IPS-20b (cell line): ENCODE measurements around the gene TFDP1.
"Not testable (repeated sequence)": the region's sequence is repeated elsewhere in the genome, so short reads cannot be mapped to it uniquely, and the experiment has no call there.

Experiments used
- H3K27ac ChIP-seq: one replicate; pipeline ENCODE4 v1.5.1; 2013; ENCODE audit warnings: low read length
- H3K27me3 ChIP-seq: 2 replicates; pipeline ENCODE4 v1.6.1; 2013; ENCODE audit warnings: mild to moderate bottlenecking, low read length, inconsistent platforms; ENCODE audit not compliant: insufficient read depth
- H3K36me3 ChIP-seq: 2 replicates; pipeline ENCODE4 v1.6.1; 2013; ENCODE audit warnings: low read depth, mild to moderate bottlenecking, inconsistent platforms, low read length, moderate library complexity; ENCODE audit not compliant: insufficient read depth
- H3K4me1 ChIP-seq: 2 replicates; pipeline ENCODE4 v1.6.1; 2013; ENCODE audit warnings: mild to moderate bottlenecking, control low read depth, inconsistent platforms, low read length, moderate library complexity; ENCODE audit not compliant: insufficient read depth
- H3K4me3 ChIP-seq: 2 replicates; pipeline ENCODE4 v1.5.1; 2013; ENCODE audit warnings: mild to moderate bottlenecking, low read length, inconsistent platforms
- H3K9ac ChIP-seq: 2 replicates; pipeline ENCODE4 v1.6.1; 2013; ENCODE audit warnings: low read depth, mild to moderate bottlenecking, inconsistent platforms, low read length, moderate library complexity
- H3K9me3 ChIP-seq: 2 replicates; pipeline ENCODE4 v1.6.1; 2013; ENCODE audit warnings: mild to moderate bottlenecking, low read depth, low read length, inconsistent platforms; ENCODE audit not compliant: insufficient read depth

TFDP1 gene

DNA sequence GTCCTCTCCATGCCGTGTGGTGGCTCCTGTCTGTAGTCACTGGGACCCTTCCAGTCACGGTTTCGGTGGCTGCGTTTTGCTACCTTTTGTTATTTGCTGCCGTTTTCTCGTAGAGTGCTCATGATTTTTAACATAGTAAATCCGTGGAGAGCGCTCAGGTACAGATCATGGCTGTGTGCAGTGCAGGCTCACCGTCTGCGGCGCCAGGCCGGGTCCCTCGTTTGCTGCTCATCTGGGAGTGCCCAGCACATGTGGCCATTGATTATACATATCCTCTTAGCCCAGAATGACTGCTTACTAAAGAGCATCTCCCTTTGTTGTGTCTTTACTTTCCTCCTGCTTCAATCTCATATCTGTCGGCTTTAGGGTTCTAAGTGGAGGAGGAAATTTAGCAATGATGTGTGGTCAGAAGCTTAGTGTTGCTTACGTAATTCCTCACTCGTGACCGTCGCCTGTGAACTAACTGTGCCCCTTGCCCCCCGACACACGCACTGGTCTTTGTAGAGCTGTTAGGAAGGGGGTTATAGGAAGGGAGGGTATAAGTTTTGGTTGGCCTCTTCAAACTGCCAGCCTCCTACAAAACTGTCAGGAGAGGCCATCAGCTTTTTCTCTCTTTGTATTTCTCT lies 31.8 kb downstream of the TFDP1 start:
- H3K9me3 ChIP-seq = no peaks in the 10 kb centered on the region
- no peaks in the 10 kb centered on the region for H3K27me3 ChIP-seq
- peaks cover 35% of the 10 kb centered on the region for H3K36me3 ChIP-seq
- H3K4me1 ChIP-seq = peaks cover 15% of the 10 kb centered on the region
- H3K27ac ChIP-seq = peak overlapping the region; percentile 87
- H3K4me3 ChIP-seq = peak overlapping the region; percentile 15; the same call in 1 of the 2 replicates
- H3K9ac ChIP-seq = peak overlapping the region; percentile 73

GRCh38 chr13:113616991-113617749 lies 32.6 kb downstream of the TFDP1 start:
- H3K4me1 ChIP-seq = peaks cover 15% of the 10 kb centered on the region
- peak overlapping the region; percentile 73 for H3K9ac ChIP-seq
- H3K27ac ChIP-seq = peak overlapping the region; percentile 87
- peak overlapping the region; percentile 15; the same call in 1 of the 2 replicates for H3K4me3 ChIP-seq
- H3K27me3 ChIP-seq = no peaks in the 10 kb centered on the region
- no peaks in the 10 kb centered on the region for H3K9me3 ChIP-seq
- peaks cover 27% of the 10 kb centered on the region for H3K36me3 ChIP-seq

DNA sequence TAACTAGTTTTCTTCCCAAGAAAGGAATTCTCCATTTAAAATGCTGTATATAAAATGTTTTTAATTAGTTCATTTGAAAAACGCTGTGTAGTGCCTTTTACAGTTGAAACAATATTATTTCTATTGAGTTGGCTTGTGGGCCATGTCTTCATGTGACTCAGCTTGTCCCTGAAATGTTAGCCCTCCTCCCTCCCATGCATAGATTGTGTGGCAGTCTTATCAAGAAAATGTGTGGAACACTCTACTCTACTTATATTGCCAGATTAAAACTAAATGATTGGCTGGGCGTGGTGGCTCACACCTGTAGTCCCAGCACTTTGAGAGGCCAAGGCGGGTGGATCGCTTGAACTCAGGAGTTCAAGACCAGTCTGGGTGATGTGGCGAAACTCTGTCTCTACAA lies 33.4 kb downstream of the TFDP1 start:
- peaks cover 15% of the 10 kb centered on the region for H3K4me1 ChIP-seq
- H3K27ac ChIP-seq = no peak overlapping the region
- peaks cover 29% of the 10 kb centered on the region for H3K36me3 ChIP-seq
- no peaks in the 10 kb centered on the region for H3K27me3 ChIP-seq
- H3K9ac ChIP-seq = no peak overlapping the region
- peaks cover under 1% of the 10 kb centered on the region; the same call in 1 of the 2 replicates for H3K9me3 ChIP-seq
- H3K4me3 ChIP-seq = no peak overlapping the region

GRCh38 chr13:113618455-113618854 lies 33.9 kb downstream of the TFDP1 start:
- peaks cover 30% of the 10 kb centered on the region for H3K36me3 ChIP-seq

GRCh38 chr13:113620036-113620796 lies 35.7 kb downstream of the TFDP1 start:
- Histone ChIP-seq H3K4me1 (peaks cover 15% of the 10 kb centered on the region), H3K27me3 (no peaks in the 10 kb centered on the region), H3K9ac (no peak overlapping the region), H3K9me3 (peaks cover 6% of the 10 kb centered on the region), H3K27ac (no peak overlapping the region), H3K4me3 (no peak overlapping the region), H3K36me3 (peaks cover 32% of the 10 kb centered on the region)

More at GRCh38 chr13:113618455-113618854, 33.9 kb downstream of the TFDP1 start:
- H3K9ac ChIP-seq = no peak overlapping the region
- no peak overlapping the region for H3K27ac ChIP-seq
- H3K9me3 ChIP-seq = peaks cover 3% of the 10 kb centered on the region; the same call in 1 of the 2 replicates
- no peaks in the 10 kb centered on the region for H3K27me3 ChIP-seq
- H3K4me3 ChIP-seq = no peak overlapping the region
- peaks cover 15% of the 10 kb centered on the region for H3K4me1 ChIP-seq

DNA sequence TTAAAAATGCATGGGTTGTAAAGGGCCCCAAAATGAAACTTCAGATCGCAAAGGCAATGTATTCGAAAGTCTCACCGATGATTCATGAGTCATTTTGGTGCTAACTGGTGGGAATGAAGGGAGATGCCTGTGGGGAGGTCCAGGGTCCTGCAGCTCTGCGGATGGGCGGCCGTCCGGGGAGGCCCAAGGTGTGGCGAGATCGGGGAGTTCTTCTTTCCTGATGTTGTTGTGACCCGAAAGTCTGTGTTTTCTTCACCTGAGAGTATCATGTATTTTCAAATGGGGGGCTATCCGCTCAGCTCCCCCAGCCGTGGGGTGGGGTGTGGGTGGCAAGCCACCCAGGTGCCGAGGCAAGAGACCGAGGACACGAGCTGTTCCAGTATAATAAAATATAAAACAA lies 36.5 kb downstream of the TFDP1 start:
- Histone ChIP-seq H3K27ac (no peak overlapping the region), H3K27me3 (no peaks in the 10 kb centered on the region), H3K36me3 (peaks cover 28% of the 10 kb centered on the region)

GRCh38 chr13:113621498-113621897 lies 36.9 kb downstream of the TFDP1 start:
- H3K9me3 ChIP-seq, H3K27me3 ChIP-seq, H3K4me3 ChIP-seq, H3K9ac ChIP-seq, H3K27ac ChIP-seq: not testable (repeated sequence)
- Histone ChIP-seq H3K4me1 (peaks cover 10% of the 10 kb centered on the region), H3K36me3 (peaks cover 32% of the 10 kb centered on the region)

More for the DNA sequence above, 36.5 kb downstream of the TFDP1 start:
- no peak overlapping the region for H3K4me3 ChIP-seq
- H3K9me3 ChIP-seq = peaks cover 6% of the 10 kb centered on the region
- H3K9ac ChIP-seq = no peak overlapping the region
- peaks cover 15% of the 10 kb centered on the region for H3K4me1 ChIP-seq

- peaks cover 37% of the 10 kb centered on the region for H3K36me3 ChIP-seq
- H3K27ac ChIP-seq, H3K9ac ChIP-seq, H3K9me3 ChIP-seq, H3K4me3 ChIP-seq, H3K27me3 ChIP-seq, H3K4me1 ChIP-seq: not testable (repeated sequence)
Measured at GRCh38 chr13:113621986-113622550, 37.5 kb downstream of the TFDP1 start.

GRCh38 chr13:113622791-113623490 lies 38.4 kb downstream of the TFDP1 start:
- H3K4me3 ChIP-seq = no peak overlapping the region
- H3K27me3 ChIP-seq = no peaks in the 10 kb centered on the region
- no peak overlapping the region for H3K27ac ChIP-seq
- H3K36me3 ChIP-seq = peaks cover 44% of the 10 kb centered on the region
- peaks cover 6% of the 10 kb centered on the region for H3K9me3 ChIP-seq
- H3K9ac ChIP-seq = no peak overlapping the region
- peaks cover under 1% of the 10 kb centered on the region; the same call in 1 of the 2 replicates for H3K4me1 ChIP-seq

- Histone ChIP-seq H3K36me3 (peaks cover 51% of the 10 kb centered on the region), H3K4me1 (no peaks in the 10 kb centered on the region), H3K27ac (no peak overlapping the region), H3K9me3 (peaks cover 6% of the 10 kb centered on the region), H3K27me3 (no peaks in the 10 kb centered on the region), H3K9ac (no peak overlapping the region), H3K4me3 (no peak overlapping the region)
Measured at GRCh38 chr13:113623491-113624234, 39.1 kb downstream of the TFDP1 start.
